K562 (cell line): ENCODE data around the gene TMEM108. TPM values are rescaled to one million over a fixed set of nuclear protein-coding genes. Genes with fewer than 3 reads are reported as not detected.

Experiments
- ATAC-seq: fragments of 200-7000 bp; cut with Tn5 transposase; 3 replicates; pipeline ENCODE4 v1.9.1; 2020; ENCODE audit warnings: moderate library complexity
- BruUV-seq: library from RNA; stranded (reverse); fragments of 400-500 nt; replicated peaks from 2 replicates; lab custom pipeline; 2021; lab: Mats Ljungman, UMichigan
- CTCF ChIA-PET: fragments of 300-600 bp; formaldehyde crosslinking; extraction: SDS; loops from one replicate; lab custom pipeline; 2021; ENCODE audit warnings: low intra/inter-chr PET ratio; lab: Yijun Ruan, JAX
- POLR2A ChIA-PET: fragments of 300-600, 350-650 bp; sonication (Branson Sonifier 250); formaldehyde crosslinking; extraction: SDS; loops from one replicate; lab custom pipeline; 2021; ENCODE audit warnings: antibody characterized with exemption, inconsistent platforms; lab: Yijun Ruan, JAX
- DNase-seq, 4 experiments: peaks; one replicate each; pipeline versions ENCODE4 v3.0.0 to v3.0.0-alpha.2; 2011 to 2018; ENCODE audit warnings: low spot score in 3 of 4, mixed read lengths in 3 of 4; ENCODE audit errors: extremely low read depth in 1 of 4
- FAIRE-seq: peaks from 2 replicates; lab custom pipeline; 2011; peaks lifted over from hg19 to GRCh38; lab: Jason Lieb, UNC
- H2AFZ ChIP-seq: 2 replicates; pipeline ENCODE4 v1.6.0; 2011; ENCODE audit warnings: low read depth, low read length, control low read depth, inconsistent platforms
- H3K27ac ChIP-seq: fragments of 200-600 bp; 3 replicates; pipeline ENCODE4 v1.8.0; 2011; ENCODE audit warnings: low read depth, mild to moderate bottlenecking, control low read depth, inconsistent platforms, low read length, moderate library complexity, mixed read lengths; ENCODE audit errors: extremely low read depth
- H3K27me3 ChIP-seq, 2 experiments: fragments of 300-600 bp in 1 of 2; 2 replicates in 1 of 2; 3 replicates in 1 of 2; pipeline versions ENCODE4 v1.6.0 to v1.8.0; 2011; ENCODE audit warnings: inconsistent platforms in 2 of 2, low read length in 2 of 2, mild to moderate bottlenecking in 1 of 2, mixed read lengths in 1 of 2, moderate library complexity in 1 of 2; ENCODE audit not compliant: control insufficient read depth in 2 of 2, insufficient read depth in 2 of 2
- H3K36me3 ChIP-seq: fragments of 300-600 bp; 3 replicates; pipeline ENCODE4 v1.8.0; 2011; ENCODE audit warnings: mild to moderate bottlenecking, low read length, inconsistent platforms; ENCODE audit not compliant: control insufficient read depth, insufficient read depth
- H3K4me1 ChIP-seq, 2 experiments: fragments of 200-600 bp in 1 of 2; replicated peaks in 1 of 2; 2 replicates in 1 of 2; 3 replicates in 1 of 2; pipeline versions ENCODE4 v1.5.1 to v1.8.0; 2011; ENCODE audit warnings: inconsistent platforms in 2 of 2, low read length in 2 of 2, mild to moderate bottlenecking in 1 of 2, mixed read lengths in 1 of 2, moderate library complexity in 1 of 2; ENCODE audit not compliant: control insufficient read depth in 2 of 2, insufficient read depth in 2 of 2
- H3K4me2 ChIP-seq: 2 replicates; pipeline ENCODE4 v1.6.1; 2011; ENCODE audit warnings: low read length, control low read depth, inconsistent platforms, mixed read lengths; ENCODE audit not compliant: insufficient read depth
- H3K4me3 ChIP-seq: fragments of 200-600 bp; sonication (generic), shearing (Covaris generic); 2 replicates; pipeline ENCODE4 v1.5.1; 2016; ENCODE audit warnings: control low read depth, inconsistent platforms
- H3K79me2 ChIP-seq: fragments of 200-600 bp; 3 replicates; pipeline ENCODE4 v1.8.0; 2011; ENCODE audit warnings: low read length, inconsistent platforms; ENCODE audit not compliant: control insufficient read depth, insufficient read depth
- H3K9ac ChIP-seq, 2 experiments: 2 replicates each; pipeline versions ENCODE4 v1.6.0 to v1.6.1; 2011; ENCODE audit warnings: low read depth in 2 of 2, low read length in 2 of 2, control low read depth in 1 of 2, inconsistent platforms in 1 of 2, mild to moderate bottlenecking in 1 of 2, mixed read lengths in 1 of 2; ENCODE audit not compliant: insufficient read depth in 1 of 2
- H3K9me1 ChIP-seq: one replicate; pipeline ENCODE4 v1.6.0; 2011; ENCODE audit warnings: inconsistent platforms, mild to moderate bottlenecking, low read length, moderate library complexity; ENCODE audit not compliant: control insufficient read depth, insufficient read depth
- H3K9me3 ChIP-seq: replicated peaks from 2 replicates; pipeline ENCODE4 v1.5.1; 2011; ENCODE audit warnings: low read depth, low read length, inconsistent platforms; ENCODE audit not compliant: control insufficient read depth, insufficient read depth
- H4K20me1 ChIP-seq: replicated peaks from 2 replicates; pipeline ENCODE4 v1.6.1; 2011; ENCODE audit warnings: low read length, inconsistent platforms, mixed read lengths; ENCODE audit not compliant: control insufficient read depth, insufficient read depth
- CBX3 ChIP-seq, 2 experiments: IDR thresholded peaks; 1 replicate in 1 of 2; 2 replicates in 1 of 2; pipeline ENCODE4 v1.6.1; 2012; ENCODE audit warnings: inconsistent platforms in 2 of 2, low read length in 2 of 2, borderline replicate concordance in 1 of 2, control low read depth in 1 of 2
- FOXJ3 ChIP-seq: sonication (generic); formaldehyde crosslinking; IDR thresholded peaks from 2 replicates; pipeline ENCODE4 v1.4.0; 2020; ENCODE audit warnings: mild to moderate bottlenecking, missing genetic modification reagents
- HINFP ChIP-seq: fragments of 450-650 bp; conservative IDR thresholded peaks from 2 replicates; pipeline ENCODE4 v1.6.1; 2016; ENCODE audit warnings: missing genetic modification characterization, low read depth, mild to moderate bottlenecking, control low read depth, missing compliant biosample characterization
- PHB2 ChIP-seq: fragments of 450-650 bp; IDR thresholded peaks from 2 replicates; pipeline ENCODE4 v1.6.1; 2017; ENCODE audit warnings: low read depth
- SLC30A9 ChIP-seq: fragments of 250-450 bp; sonication (Bioruptor Pico); IDR thresholded peaks from 2 replicates; pipeline ENCODE4 v1.8.0; 2022; ENCODE audit warnings: mild to moderate bottlenecking, moderate library complexity
- SMC3 ChIP-seq: conservative IDR thresholded peaks from 2 replicates; pipeline ENCODE4 v1.6.1; 2011; ENCODE audit warnings: low read depth, low read length, improper control_type of control experiment; ENCODE audit not compliant: insufficient read depth
- TFAM ChIP-seq: fragments of 250-450 bp; sonication (Bioruptor Pico); conservative IDR thresholded peaks from 2 replicates; pipeline ENCODE4 v1.5.0; 2021; ENCODE audit warnings: mild to moderate bottlenecking, moderate library complexity
- WGBS: fragments of 100-300 bp; shearing (Covaris generic); methylation state at CpG from one replicate; pipeline ENCODE4 v1.1.6; 2016; ENCODE audit warnings: low coverage, mixed read lengths; ENCODE audit not compliant: insufficient coverage; ENCODE audit errors: missing lambda C conversion rate; 5-methylcytosine and 5-hydroxymethylcytosine counted together
- in situ Hi-C: fragments of 300-500 bp; cut with MboI; formaldehyde crosslinking; loops from 4 replicates; pipeline ENCODE4 v1.15.0; 2018; ENCODE audit warnings: inconsistent platforms, mixed read lengths
- intact Hi-C: fragments of 100-400 bp; cut with micrococcal nuclease; formaldehyde crosslinking; loops from 2 replicates; pipeline ENCODE4 v1.14.2; 2022
- polyA plus RNA-seq, 8 experiments: library from polyadenylated mRNA; depleted of rRNA in 4 of 8; stranded (reverse) in 5 of 8; unstranded in 3 of 8; fragments of >200 nt; fragmentation: Nextera tagmentation in 2 of 8; fragmentation: Illumina TruSeq in 1 of 8; extraction: Ambion mirVana in 2 of 8; extraction: Trizol in 1 of 8; gene quantifications; 2 replicates each; pipeline versions ENCODE4 v1.2.1 to v1.2.3, GENCODE V29; 2011 to 2014; ENCODE audit warnings: inconsistent platforms in 1 of 8, missing spikeins in 1 of 8
- total RNA-seq, 7 experiments: library from RNA; depleted of rRNA in 6 of 7; stranded (reverse); fragments of >200 nt in 6 of 7; fragmentation: Illumina TruSeq in 2 of 7; extraction: Trizol in 2 of 7; gene quantifications; 2 replicates each; pipeline versions ENCODE4 v1.2.1 to v1.2.3, GENCODE V29; 2011 to 2021; ENCODE audit warnings: low replicate concordance in 1 of 7
- TF ChIP-seq, protein P1 (sequence below): fragments of 250-450 bp; sonication (Bioruptor Pico); IDR thresholded peaks from 2 replicates; pipeline ENCODE4 v1.5.0; 2020; ENCODE audit warnings: mild to moderate bottlenecking

The TMEM108 gene
- total and polyA plus RNA-seq, 9 of the 15 experiments (the other 6 are each of a cell fraction or from before 2014, with no cell fraction given) = 0.65 to 11.1 (median 3.4) TPM

DNA sequence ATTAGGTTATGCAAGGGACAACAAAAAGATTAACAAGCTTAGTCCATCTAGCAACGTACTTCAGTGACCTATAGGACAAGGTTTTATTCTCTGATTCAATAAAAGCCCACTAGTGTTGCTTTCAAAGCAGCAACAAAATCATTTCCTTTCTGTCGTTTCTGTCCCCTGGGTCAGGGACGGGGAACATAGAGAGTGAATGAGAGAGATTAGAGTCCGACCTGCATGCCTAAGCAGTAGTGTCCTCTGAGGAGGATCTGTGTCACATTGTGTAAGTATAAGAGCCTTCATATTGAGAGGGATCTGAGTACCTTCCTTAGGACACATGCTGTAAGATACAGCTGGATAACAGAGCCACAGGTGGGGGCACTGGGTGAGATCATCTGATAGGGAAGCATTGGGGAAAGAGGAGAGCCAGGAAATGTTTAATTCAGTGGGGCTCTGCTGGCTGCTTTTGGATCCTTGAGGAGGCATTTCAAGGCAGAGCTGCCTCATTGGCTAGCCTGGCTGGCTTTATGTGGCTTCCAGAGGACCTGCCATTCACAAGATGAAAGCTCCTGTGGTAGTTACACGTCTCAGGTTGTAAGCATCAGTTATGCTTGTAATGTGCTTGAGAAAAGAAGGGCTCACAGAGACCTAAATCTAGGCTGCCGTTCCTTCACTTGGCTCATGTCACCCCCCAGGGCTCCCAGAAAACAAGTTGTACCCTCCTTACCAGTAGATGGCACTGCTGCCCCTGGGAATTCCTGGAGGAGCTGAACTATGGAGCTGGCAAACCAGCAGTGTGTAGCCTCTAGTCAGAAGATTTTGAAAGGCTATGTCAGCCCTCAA lies 2.7 kb downstream of the TMEM108 start:
- Histone ChIP-seq H3K36me3 (no peaks in the 10 kb centered on the region), H3K9me1 (no peaks in the 10 kb centered on the region), H3K4me2 (no peak overlapping the region), H3K9me3 (no peaks in the 10 kb centered on the region), H3K9ac (no peak overlapping the region), H3K27ac (no peak overlapping the region), H3K4me1 (peaks cover 5 to 16% of the 10 kb centered on the region in 2 experiments; a peak in 4 of 5 replicates), H4K20me1 (no peaks in the 10 kb centered on the region), H3K79me2 (no peaks in the 10 kb centered on the region; the same call in 1 of the 3 replicates), H3K27me3 (no peaks in the 10 kb centered on the region; a peak in 1 of 5 replicates), H2AFZ (no peak overlapping the region), H3K4me3 (no peak overlapping the region)
- intact Hi-C loops (loop anchor here (2.0 to 10.0 kb wide), 6 partner anchors 234 to 386 kb away; partner anchors contain the start of gene ACAD11), in situ Hi-C loops (loop anchor here (25.0 kb wide), 3 partner anchors 304 to 771 kb away; partner anchors contain the start of gene SRPRB)
- ChIA-PET CTCF (interaction anchor here (0.7 to 1.3 kb wide), 5 partner anchors 313 to 1433 kb away, joined by 3 to 5 read pairs (median 4); no protein-coding TSS in a partner anchor), POLR2A (interaction anchor here (0.6 to 1.2 kb wide), 3 partner anchors 310 to 1935 kb away, joined by 3 to 5 read pairs (median 4); no protein-coding TSS in a partner anchor)
- ATAC-seq = peak; percentile 68
- 9% methylated on average over 4 of the region's 6 CpGs for WGBS
- peak; percentile 73 for FAIRE-seq
- peak; percentile 35 to 70 (median 53) for DNase-seq
- BruUV-seq = no TSS peak
- TF ChIP-seq HINFP (tag) = no peak
- no peak for TF ChIP-seq TFAM (CRISPR knock-in tag)
- TF ChIP-seq SMC3 = peak; percentile 69
- TF ChIP-seq FOXJ3 = no peak
- no peak for TF ChIP-seq SLC30A9 (CRISPR knock-in tag)
- TF ChIP-seq PHB2 = no peak
- TF ChIP-seq CBX3 (IDR thresholded peaks at IDR 0.05; ENCODE audit: borderline replicate concordance in 1 of 2, low read length in 2 of 2) = no peak
- TF ChIP-seq, protein P1, sequence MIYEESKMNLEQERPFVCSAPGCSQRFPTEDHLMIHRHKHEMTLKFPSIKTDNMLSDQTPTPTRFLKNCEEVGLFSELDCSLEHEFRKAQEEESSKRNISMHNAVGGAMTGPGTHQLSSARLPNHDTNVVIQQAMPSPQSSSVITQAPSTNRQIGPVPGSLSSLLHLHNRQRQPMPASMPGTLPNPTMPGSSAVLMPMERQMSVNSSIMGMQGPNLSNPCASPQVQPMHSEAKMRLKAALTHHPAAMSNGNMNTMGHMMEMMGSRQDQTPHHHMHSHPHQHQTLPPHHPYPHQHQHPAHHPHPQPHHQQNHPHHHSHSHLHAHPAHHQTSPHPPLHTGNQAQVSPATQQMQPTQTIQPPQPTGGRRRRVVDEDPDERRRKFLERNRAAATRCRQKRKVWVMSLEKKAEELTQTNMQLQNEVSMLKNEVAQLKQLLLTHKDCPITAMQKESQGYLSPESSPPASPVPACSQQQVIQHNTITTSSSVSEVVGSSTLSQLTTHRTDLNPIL (CRISPR knock-in tag) = no peak
